H1 (cell line): ENCODE results near the gene PSMC4. TPM values are rescaled to one million over a fixed set of nuclear protein-coding genes. Genes with fewer than 3 reads are reported as not detected.

Source experiments
- CTCF ChIA-PET: fragments of 300-600 bp; sonication (Branson Sonifier 250); formaldehyde crosslinking; loops from one replicate; lab custom pipeline; 2021; ENCODE audit not compliant: partially characterized antibody; lab: Charles Lee
- POLR2A ChIA-PET: fragments of 300-600 bp; sonication (Branson Sonifier 250); formaldehyde crosslinking; loops from one replicate; lab custom pipeline; 2021; ENCODE audit warnings: inconsistent platforms; ENCODE audit not compliant: partially characterized antibody; lab: Charles Lee
- DNase-seq, 2 experiments: peaks; one replicate each; pipeline versions ENCODE4 v3.0.0 to v3.0.0-alpha.2; 2010 to 2022; ENCODE audit warnings: low spot score in 2 of 2, low read depth in 1 of 2, mixed read lengths in 1 of 2
- FAIRE-seq: peaks from 2 replicates; lab custom pipeline; 2011; peaks lifted over from hg19 to GRCh38; lab: Jason Lieb, UNC
- H2AFZ ChIP-seq: 2 replicates; pipeline ENCODE4 v1.8.1; 2012; ENCODE audit warnings: low read length, inconsistent platforms
- H2AK5ac ChIP-seq: 2 replicates; pipeline ENCODE4 v1.6.1; 2013; ENCODE audit warnings: low read depth, low read length
- H2BK120ac ChIP-seq: replicated peaks from 2 replicates; pipeline ENCODE3; 2013; ENCODE audit warnings: low read depth, low read length, inconsistent platforms
- H2BK12ac ChIP-seq: 2 replicates; pipeline ENCODE4 v1.6.1; 2013; ENCODE audit warnings: low read depth, low read length
- H2BK15ac ChIP-seq: 2 replicates; pipeline ENCODE4 v1.6.1; 2013; ENCODE audit warnings: low read length
- H2BK20ac ChIP-seq: 2 replicates; pipeline ENCODE4 v1.6.1; 2013; ENCODE audit warnings: low read length
- H2BK5ac ChIP-seq: 2 replicates; pipeline ENCODE4 v1.6.1; 2013; ENCODE audit warnings: low read depth, low read length
- H3K14ac ChIP-seq: 2 replicates; pipeline ENCODE4 v1.6.1; 2013; ENCODE audit warnings: inconsistent platforms; ENCODE audit not compliant: insufficient read length
- H3K18ac ChIP-seq: 2 replicates; pipeline ENCODE4 v1.6.1; 2013; ENCODE audit warnings: low read length; ENCODE audit errors: extremely low read depth
- H3K23ac ChIP-seq: 2 replicates; pipeline ENCODE4 v1.6.1; 2013; ENCODE audit warnings: inconsistent platforms; ENCODE audit not compliant: insufficient read length
- H3K23me2 ChIP-seq: 2 replicates; pipeline ENCODE4 v1.6.1; 2013; ENCODE audit warnings: low read depth, low read length
- H3K27ac ChIP-seq: 2 replicates; pipeline ENCODE4 v1.6.1; 2011; ENCODE audit warnings: low read depth, low read length, inconsistent platforms
- H3K27me3 ChIP-seq, 4 experiments: replicated peaks in 1 of 4; 1 replicate in 1 of 4; 2 replicates in 3 of 4; pipeline versions ENCODE4 v1.6.1 to v1.8.1; 2011 to 2013; ENCODE audit warnings: low read length in 3 of 4, mild to moderate bottlenecking in 3 of 4, inconsistent platforms in 2 of 4, mixed read lengths in 2 of 4, moderate library complexity in 1 of 4; ENCODE audit not compliant: control insufficient read depth in 3 of 4, insufficient read depth in 3 of 4; ENCODE audit errors: extremely low read depth in 1 of 4
- H3K36me3 ChIP-seq, 4 experiments: 2 replicates each; pipeline versions ENCODE4 v1.6.1 to v1.8.1; 2011 to 2013; ENCODE audit warnings: mild to moderate bottlenecking in 4 of 4, low read length in 3 of 4, moderate library complexity in 2 of 4, control low read depth in 1 of 4, inconsistent platforms in 1 of 4; ENCODE audit not compliant: insufficient read depth in 4 of 4, control insufficient read depth in 2 of 4
- H3K4ac ChIP-seq: replicated peaks from 2 replicates; pipeline ENCODE3; 2013; ENCODE audit warnings: low read length, low read depth, mixed read lengths, inconsistent platforms; ENCODE audit not compliant: insufficient read length
- H3K4me1 ChIP-seq, 4 experiments: replicated peaks in 1 of 4; 1 replicate in 1 of 4; 2 replicates in 3 of 4; pipeline versions ENCODE4 v1.6.1 to v1.8.1; 2011 to 2013; ENCODE audit warnings: low read length in 3 of 4, inconsistent platforms in 2 of 4, mixed read lengths in 1 of 4; ENCODE audit not compliant: insufficient read depth in 4 of 4, control insufficient read depth in 3 of 4
- H3K4me2 ChIP-seq, 2 experiments: 2 replicates each; pipeline versions ENCODE4 v1.6.1 to v1.8.1; 2011 to 2013; ENCODE audit warnings: low read depth in 2 of 2, low read length in 2 of 2, control low read depth in 1 of 2, inconsistent platforms in 1 of 2, mild to moderate bottlenecking in 1 of 2; ENCODE audit not compliant: insufficient read depth in 1 of 2
- H3K4me3 ChIP-seq, 4 experiments: fragments of 200-600, 300-600 bp in 1 of 4; sonication (generic), shearing (Covaris generic), sonication (Bioruptor Twin) in 1 of 4; 2 replicates each; pipeline versions ENCODE4 v1.5.1 to v1.8.1; 2011 to 2016; ENCODE audit warnings: low read length in 4 of 4, low read depth in 3 of 4, control low read depth in 2 of 4, inconsistent platforms in 2 of 4, mild to moderate bottlenecking in 2 of 4, mixed read lengths in 1 of 4, moderate library complexity in 1 of 4; ENCODE audit not compliant: insufficient read depth in 2 of 4; ENCODE audit errors: extremely low read depth in 1 of 4
- H3K56ac ChIP-seq: replicated peaks from 2 replicates; pipeline ENCODE3; 2013; ENCODE audit warnings: low read depth, mild to moderate bottlenecking, mixed read lengths, low read length, inconsistent platforms; ENCODE audit not compliant: insufficient read length
- H3K79me1 ChIP-seq: 2 replicates; pipeline ENCODE4 v1.6.1; 2013; ENCODE audit warnings: low read depth, low read length, control low read depth
- H3K79me2 ChIP-seq, 2 experiments: 2 replicates each; pipeline versions ENCODE4 v1.6.1 to v1.8.1; 2012 to 2013; ENCODE audit warnings: low read length in 2 of 2, mild to moderate bottlenecking in 2 of 2, inconsistent platforms in 1 of 2; ENCODE audit not compliant: insufficient read depth in 2 of 2, control insufficient read depth in 1 of 2
- H3K9ac ChIP-seq, 4 experiments: replicated peaks in 1 of 4; 1 replicate in 1 of 4; 2 replicates in 3 of 4; pipeline versions ENCODE4 v1.6.1 to v1.8.1; 2011 to 2013; ENCODE audit warnings: low read depth in 3 of 4, low read length in 3 of 4, control low read depth in 2 of 4, mild to moderate bottlenecking in 2 of 4, moderate library complexity in 2 of 4, inconsistent platforms in 1 of 4; ENCODE audit errors: extremely low read depth in 1 of 4
- H3K9me3 ChIP-seq, 2 experiments: 2 replicates each; pipeline versions ENCODE4 v1.6.1 to v1.8.1; 2012 to 2013; ENCODE audit warnings: mild to moderate bottlenecking in 2 of 2, moderate library complexity in 2 of 2, control low read depth in 1 of 2, inconsistent platforms in 1 of 2, low read depth in 1 of 2, low read length in 1 of 2, mixed read lengths in 1 of 2; ENCODE audit not compliant: insufficient read depth in 2 of 2
- H4K20me1 ChIP-seq, 2 experiments: replicated peaks in 1 of 2; 2 replicates each; pipeline versions ENCODE3 to v1.8.1; 2011 to 2013; ENCODE audit warnings: inconsistent platforms in 2 of 2, low read length in 2 of 2, mild to moderate bottlenecking in 1 of 2; ENCODE audit not compliant: insufficient read depth in 2 of 2, control insufficient read depth in 1 of 2
- H4K5ac ChIP-seq: 2 replicates; pipeline ENCODE4 v1.6.1; 2013; ENCODE audit warnings: low read length, low read depth, mixed read lengths, inconsistent platforms; ENCODE audit not compliant: insufficient read length
- H4K8ac ChIP-seq: 2 replicates; pipeline ENCODE4 v1.8.0; 2013; ENCODE audit warnings: mild to moderate bottlenecking, moderate library complexity, low read length, inconsistent platforms; ENCODE audit not compliant: insufficient read depth; ENCODE audit errors: extremely low read depth
- H4K91ac ChIP-seq: replicated peaks from 2 replicates; pipeline ENCODE3; 2013; ENCODE audit warnings: low read length, mixed read lengths, inconsistent platforms; ENCODE audit not compliant: insufficient read length
- WGBS, 2 experiments: shearing (Covaris generic) in 1 of 2; methylation state at CpG; one replicate each; pipeline versions ENCODE4 v1.1.6 to v1.1.7; 2013 to 2015; ENCODE audit warnings: low lambda C conversion rate in 2 of 2, mixed read lengths in 2 of 2, inconsistent platforms in 1 of 2, low coverage in 1 of 2, missing lambda C conversion rate in 1 of 2; ENCODE audit not compliant: insufficient replicate concordance in 2 of 2, insufficient coverage in 1 of 2, insufficient read length in 1 of 2; ENCODE audit errors: extremely low coverage in 1 of 2, missing lambda C conversion rate in 1 of 2; 5-methylcytosine and 5-hydroxymethylcytosine counted together
- polyA plus RNA-seq, 7 experiments: library from polyadenylated mRNA; depleted of rRNA in 3 of 7; stranded (reverse) in 5 of 7; unstranded in 2 of 7; fragments of >200 nt in 5 of 7; fragments of 200-250 nt in 2 of 7; gene quantifications; 1 replicate in 5 of 7; 2 replicates in 1 of 7; 4 replicates in 1 of 7; pipeline versions ENCODE4 v1.2.1 to v1.2.3, GENCODE V29; 2011 to 2013; ENCODE audit warnings: missing spikeins in 2 of 7, mixed read lengths in 2 of 7
- total RNA-seq: library from RNA; stranded (reverse); fragmentation: NEBNext Ultra II Directional; extraction: Animal tissue kit (Norgen Biotek cat#: 25700); gene quantifications from 2 replicates; pipeline ENCODE4 v1.2.1, GENCODE V29; 2021

Gene PSMC4
- total and polyA plus RNA-seq, 2 of the 8 experiments (the other 6 are each of a cell fraction or from before 2014, with no cell fraction given): 116 to 126 TPM

DNA sequence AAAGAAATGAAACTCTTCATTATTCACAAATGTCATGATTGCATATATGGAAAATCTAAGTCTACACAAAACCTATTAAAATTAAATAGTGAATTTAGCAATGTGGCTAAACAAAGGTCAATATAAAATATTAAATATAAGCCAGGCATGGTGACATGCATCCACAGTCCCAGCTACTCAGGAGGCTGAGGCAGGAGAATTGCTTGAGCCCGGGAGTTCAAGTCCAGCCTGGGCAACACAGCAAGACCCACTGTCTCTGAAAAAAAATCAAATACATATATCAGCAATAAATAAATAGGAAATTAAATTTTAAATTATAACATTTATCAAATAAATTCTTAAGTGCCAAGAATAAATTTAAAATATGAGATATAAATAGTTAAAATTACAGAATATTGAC lies 11.9 kb downstream of the PSMC4 start:
- no peak overlapping the region for H2BK20ac ChIP-seq
- no peaks in the 10 kb centered on the region for H3K23me2 ChIP-seq
- peaks cover 18 to 52% (median 36%) of the 10 kb centered on the region in 4 experiments for H3K36me3 ChIP-seq
- no peak overlapping the region for H4K5ac ChIP-seq
- no peak for DNase-seq
- H3K23ac ChIP-seq: no peak overlapping the region
- no peaks in the 10 kb centered on the region; the same call in 1 of the 2 replicates for H3K79me1 ChIP-seq
- no peak overlapping the region for H2BK15ac ChIP-seq
- no peak overlapping the region for H3K14ac ChIP-seq
- FAIRE-seq: no peak
- H3K79me2 ChIP-seq: peaks cover 0 to 12% of the 10 kb centered on the region in 2 experiments; a peak in 2 of 4 replicates
- no peak overlapping the region for H2AK5ac ChIP-seq
- ChIA-PET CTCF (no interaction called here), POLR2A (interaction anchor here (0.9 kb wide), 1 partner anchor 10 kb away, joined by 3 read pairs; no protein-coding TSS in a partner anchor)
- no peak overlapping the region for H3K4me3 ChIP-seq
- 85% methylated on average over 1 of the region's 1 CpG; no CpG with 5 or more reads in 1 of the 2 experiments for WGBS, 2 experiments
- no peak overlapping the region for H3K56ac ChIP-seq
- no peak overlapping the region for H2AFZ ChIP-seq
- H3K9me3 ChIP-seq: peaks cover 6 to 10% of the 10 kb centered on the region in 2 experiments; a peak in 3 of 4 replicates
- no peak overlapping the region for H3K4ac ChIP-seq
- H3K18ac ChIP-seq: no peak overlapping the region
- H3K27me3 ChIP-seq: no peaks in the 10 kb centered on the region
- no peak overlapping the region for H3K4me2 ChIP-seq
- no peak overlapping the region for H2BK12ac ChIP-seq
- H2BK120ac ChIP-seq: no peak overlapping the region
- H3K4me1 ChIP-seq: no peaks in the 10 kb centered on the region
- H2BK5ac ChIP-seq: no peak overlapping the region
- H4K91ac ChIP-seq: no peak overlapping the region
- H3K27ac ChIP-seq: no peak overlapping the region
- H4K20me1 ChIP-seq: peaks cover 0 to 2% of the 10 kb centered on the region in 2 experiments
- H4K8ac ChIP-seq: no peak overlapping the region
- no peak overlapping the region for H3K9ac ChIP-seq
